Measurements from ENCODE around the gene DSCAM.
"Not testable (repeated sequence)": the region's sequence is repeated elsewhere in the genome, so short reads cannot be mapped to it uniquely, and the experiment has no call there.

DSCAM gene

DNA sequence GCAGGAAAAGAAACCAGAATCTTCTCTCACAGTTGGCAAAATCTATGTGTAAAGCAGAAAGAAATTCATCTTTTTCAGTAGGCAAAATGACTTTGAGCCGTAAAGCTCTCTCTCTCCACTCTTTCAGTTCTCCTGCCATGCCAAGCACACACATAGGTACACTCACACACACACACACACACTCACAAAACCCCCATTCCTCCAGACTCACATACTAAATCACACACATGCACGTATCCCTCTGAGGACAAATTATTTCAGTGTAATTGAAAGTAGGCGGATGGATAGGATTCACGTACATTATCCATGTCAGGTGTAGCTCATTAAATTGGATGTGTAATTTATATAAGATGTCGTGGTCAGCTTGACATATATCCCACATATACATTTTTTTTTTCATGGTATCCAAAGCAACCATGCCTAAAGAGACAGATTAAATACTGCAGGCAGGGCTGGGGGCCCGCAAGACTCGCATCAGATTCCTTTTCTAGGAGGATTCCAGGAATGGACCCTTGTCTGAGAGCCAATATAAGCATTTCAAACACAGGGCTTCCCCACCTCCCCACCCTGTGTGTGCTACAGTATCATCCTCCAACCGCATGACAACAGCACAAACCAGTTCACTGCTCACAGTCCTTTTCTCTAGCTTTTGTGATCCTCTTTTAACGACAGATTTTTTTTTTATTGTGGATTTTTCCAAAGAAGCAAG lies 658.9 kb downstream of the DSCAM start:
- H3K4me1 ChIP-seq (ENCODE audit: control insufficient read depth in 1 of 2, insufficient read depth in 2 of 2, low read length in 2 of 2), result no peaks in the 10 kb centered on the region
- H3K27ac ChIP-seq (ENCODE audit: low read depth, low read length), result no peak overlapping the region
- no peaks in the 10 kb centered on the region for H3K36me3 ChIP-seq (ENCODE audit: control insufficient read depth in 1 of 2, insufficient read depth in 2 of 2, low read length in 2 of 2)
- H3K27me3 ChIP-seq (ENCODE audit: control insufficient read depth in 1 of 2, insufficient read depth in 2 of 2, low read length in 2 of 2), result no peaks in the 10 kb centered on the region
- no peak overlapping the region for H3K9ac ChIP-seq (ENCODE audit: low read depth in 1 of 2, low read length in 2 of 2)
- H3K4me3 ChIP-seq (ENCODE audit: low read depth in 1 of 2, low read length in 2 of 2), result no peak overlapping the region
- H3K9me3 ChIP-seq (ENCODE audit: control insufficient read depth in 1 of 2, low read length in 2 of 2), result no peaks in the 10 kb centered on the region

DNA sequence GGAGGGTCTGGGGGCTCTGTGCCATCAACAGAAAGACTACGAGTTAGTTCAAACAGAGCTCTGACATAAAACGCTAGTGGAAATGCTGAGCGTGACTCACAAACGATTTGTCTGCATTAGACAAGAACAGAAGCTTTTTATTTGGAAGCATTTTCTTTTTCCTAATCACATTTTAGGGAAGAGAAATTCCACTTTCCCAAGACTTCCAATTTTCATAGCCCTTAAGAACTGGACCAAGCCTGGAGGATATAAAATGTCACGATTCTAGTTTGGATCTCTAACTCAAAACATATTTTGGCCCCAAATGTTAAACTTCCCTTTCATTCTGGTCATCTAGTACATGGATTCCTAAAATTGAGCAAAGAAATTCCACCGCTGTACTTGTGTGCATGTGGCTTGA lies 659.7 kb downstream of the DSCAM start:
- Histone ChIP-seq H3K4me1 (ENCODE audit: control insufficient read depth in 1 of 2, insufficient read depth in 2 of 2, low read length in 2 of 2) (no peaks in the 10 kb centered on the region), H3K27me3 (ENCODE audit: control insufficient read depth in 1 of 2, insufficient read depth in 2 of 2, low read length in 2 of 2) (no peaks in the 10 kb centered on the region), H3K36me3 (ENCODE audit: control insufficient read depth in 1 of 2, insufficient read depth in 2 of 2, low read length in 2 of 2) (no peaks in the 10 kb centered on the region), H3K9me3 (ENCODE audit: control insufficient read depth in 1 of 2, low read length in 2 of 2) (peaks cover 0 to 2% of the 10 kb centered on the region in 2 donors), H3K4me3 (ENCODE audit: low read depth in 1 of 2, low read length in 2 of 2) (no peak overlapping the region), H3K9ac (ENCODE audit: low read depth in 1 of 2, low read length in 2 of 2) (no peak overlapping the region), H3K27ac (ENCODE audit: low read depth, low read length) (no peak overlapping the region)

DNA sequence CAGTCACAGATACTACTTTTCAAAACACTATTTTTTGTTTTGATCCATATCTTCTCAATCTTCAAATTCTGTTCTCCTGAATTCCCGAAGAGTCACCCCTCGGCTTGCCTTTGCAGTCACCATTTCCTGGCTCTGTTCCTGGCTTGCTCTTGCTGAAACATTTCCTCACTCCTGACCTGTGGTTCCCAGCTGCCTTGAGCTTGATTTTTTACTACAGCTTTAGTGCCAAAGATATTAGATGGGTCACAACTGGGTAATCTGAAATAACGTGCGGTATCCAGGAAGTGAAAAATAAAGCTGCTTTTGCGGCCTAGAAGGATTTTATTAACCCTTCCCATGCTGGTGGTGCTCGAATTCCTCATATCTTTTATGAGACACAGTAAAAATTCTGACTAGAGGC lies 660.9 kb downstream of the DSCAM start:
- Histone ChIP-seq H3K36me3 (ENCODE audit: control insufficient read depth in 1 of 2, insufficient read depth in 2 of 2, low read length in 2 of 2) (no peaks in the 10 kb centered on the region), H3K4me1 (ENCODE audit: control insufficient read depth in 1 of 2, insufficient read depth in 2 of 2, low read length in 2 of 2) (no peaks in the 10 kb centered on the region), H3K9me3 (ENCODE audit: control insufficient read depth in 1 of 2, low read length in 2 of 2) (peaks cover 4 to 5% of the 10 kb centered on the region in 2 donors), H3K9ac (ENCODE audit: low read depth in 1 of 2, low read length in 2 of 2) (no peak overlapping the region), H3K4me3 (ENCODE audit: low read depth in 1 of 2, low read length in 2 of 2) (no peak overlapping the region), H3K27ac (ENCODE audit: low read depth, low read length) (no peak overlapping the region), H3K27me3 (ENCODE audit: control insufficient read depth in 1 of 2, insufficient read depth in 2 of 2, low read length in 2 of 2) (no peaks in the 10 kb centered on the region)

- no peaks in the 10 kb centered on the region for H3K36me3 ChIP-seq (ENCODE audit: control insufficient read depth in 1 of 2, insufficient read depth in 2 of 2, low read length in 2 of 2)
- no peak overlapping the region for H3K27ac ChIP-seq (ENCODE audit: low read depth, low read length)
- H3K9me3 ChIP-seq (ENCODE audit: control insufficient read depth in 1 of 2, low read length in 2 of 2), result peaks cover 7 to 8% of the 10 kb centered on the region in 2 donors
- no peak overlapping the region for H3K9ac ChIP-seq (ENCODE audit: low read depth in 1 of 2, low read length in 2 of 2)
- no peaks in the 10 kb centered on the region for H3K27me3 ChIP-seq (ENCODE audit: control insufficient read depth in 1 of 2, insufficient read depth in 2 of 2, low read length in 2 of 2)
- no peak overlapping the region for H3K4me3 ChIP-seq (ENCODE audit: low read depth in 1 of 2, low read length in 2 of 2)
- no peaks in the 10 kb centered on the region for H3K4me1 ChIP-seq (ENCODE audit: control insufficient read depth in 1 of 2, insufficient read depth in 2 of 2, low read length in 2 of 2)
Measured at GRCh38 chr21:40185208-40185607, 661.8 kb downstream of the DSCAM start.

DNA sequence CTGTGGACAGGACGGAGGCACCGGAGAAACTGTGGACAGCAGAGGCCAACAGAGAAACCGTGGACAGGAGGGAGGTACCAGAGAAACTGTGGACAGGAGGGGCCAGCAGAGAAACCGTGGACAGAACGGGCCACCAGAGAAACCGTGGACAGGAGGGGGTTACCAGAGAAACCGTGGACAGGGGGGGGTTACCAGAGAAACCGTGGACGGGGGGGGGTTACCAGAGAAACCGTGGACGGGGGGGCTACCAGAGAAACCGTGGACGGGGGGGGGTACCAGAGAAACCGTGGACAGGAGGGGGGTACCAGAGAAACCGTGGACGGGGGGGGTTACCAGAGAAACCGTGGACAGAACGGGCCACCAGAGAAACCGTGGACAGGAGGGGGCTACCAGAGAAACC lies 664.5 kb downstream of the DSCAM start:
- not testable (repeated sequence) for H3K4me1 ChIP-seq (ENCODE audit: control insufficient read depth in 1 of 2, insufficient read depth in 2 of 2, low read length in 2 of 2); H3K27me3 ChIP-seq (ENCODE audit: control insufficient read depth in 1 of 2, insufficient read depth in 2 of 2, low read length in 2 of 2); H3K9ac ChIP-seq (ENCODE audit: low read depth in 1 of 2, low read length in 2 of 2); H3K36me3 ChIP-seq (ENCODE audit: control insufficient read depth in 1 of 2, insufficient read depth in 2 of 2, low read length in 2 of 2); H3K27ac ChIP-seq (ENCODE audit: low read depth, low read length); H3K9me3 ChIP-seq (ENCODE audit: control insufficient read depth in 1 of 2, low read length in 2 of 2); H3K4me3 ChIP-seq (ENCODE audit: low read depth in 1 of 2, low read length in 2 of 2)

GRCh38 chr21:40179166-40179565 lies 667.8 kb downstream of the DSCAM start:
- no peak overlapping the region for H3K4me3 ChIP-seq (ENCODE audit: low read depth in 1 of 2, low read length in 2 of 2)
- no peak overlapping the region for H3K27ac ChIP-seq (ENCODE audit: low read depth, low read length)
- H3K9me3 ChIP-seq (ENCODE audit: control insufficient read depth in 1 of 2, low read length in 2 of 2), result peaks cover 7 to 8% of the 10 kb centered on the region in 2 donors
- H3K9ac ChIP-seq (ENCODE audit: low read depth in 1 of 2, low read length in 2 of 2), result no peak overlapping the region
- H3K27me3 ChIP-seq (ENCODE audit: control insufficient read depth in 1 of 2, insufficient read depth in 2 of 2, low read length in 2 of 2), result no peaks in the 10 kb centered on the region
- H3K36me3 ChIP-seq (ENCODE audit: control insufficient read depth in 1 of 2, insufficient read depth in 2 of 2, low read length in 2 of 2), result no peaks in the 10 kb centered on the region
- no peaks in the 10 kb centered on the region for H3K4me1 ChIP-seq (ENCODE audit: control insufficient read depth in 1 of 2, insufficient read depth in 2 of 2, low read length in 2 of 2)

GRCh38 chr21:40178726-40179125 lies 668.2 kb downstream of the DSCAM start:
- no peaks in the 10 kb centered on the region for H3K4me1 ChIP-seq (ENCODE audit: control insufficient read depth in 1 of 2, insufficient read depth in 2 of 2, low read length in 2 of 2)
- no peaks in the 10 kb centered on the region for H3K36me3 ChIP-seq (ENCODE audit: control insufficient read depth in 1 of 2, insufficient read depth in 2 of 2, low read length in 2 of 2)
- H3K4me3 ChIP-seq (ENCODE audit: low read depth in 1 of 2, low read length in 2 of 2), result no peak overlapping the region
- peaks cover 7 to 8% of the 10 kb centered on the region in 2 donors for H3K9me3 ChIP-seq (ENCODE audit: control insufficient read depth in 1 of 2, low read length in 2 of 2)
- H3K9ac ChIP-seq (ENCODE audit: low read depth in 1 of 2, low read length in 2 of 2), result no peak overlapping the region
- H3K27me3 ChIP-seq (ENCODE audit: control insufficient read depth in 1 of 2, insufficient read depth in 2 of 2, low read length in 2 of 2), result no peaks in the 10 kb centered on the region
- no peak overlapping the region for H3K27ac ChIP-seq (ENCODE audit: low read depth, low read length)

DNA sequence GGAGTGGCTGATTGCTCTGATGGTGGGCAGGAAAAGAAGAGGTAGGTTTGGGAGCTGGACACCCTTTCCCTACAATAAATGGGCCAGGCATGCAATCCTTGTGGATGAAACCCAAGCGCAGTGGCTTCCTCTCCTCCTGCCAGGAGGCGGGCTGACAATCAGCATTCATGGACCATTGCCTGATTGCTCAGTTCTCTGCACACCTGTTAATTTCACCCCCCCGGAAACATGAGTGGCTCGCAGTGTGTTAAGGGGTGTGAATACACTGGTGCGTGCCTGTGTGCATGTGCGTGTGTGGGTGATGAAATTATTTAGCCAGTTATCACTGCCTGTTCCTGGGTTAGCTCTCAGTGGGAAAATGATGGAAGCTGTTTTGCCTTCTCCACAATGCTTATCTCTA lies 669.0 kb downstream of the DSCAM start:
- no peak overlapping the region for H3K9ac ChIP-seq (ENCODE audit: low read depth in 1 of 2, low read length in 2 of 2)
- no peaks in the 10 kb centered on the region for H3K27me3 ChIP-seq (ENCODE audit: control insufficient read depth in 1 of 2, insufficient read depth in 2 of 2, low read length in 2 of 2)
- no peaks in the 10 kb centered on the region for H3K4me1 ChIP-seq (ENCODE audit: control insufficient read depth in 1 of 2, insufficient read depth in 2 of 2, low read length in 2 of 2)

GRCh38 chr21:40176724-40177123 lies 670.2 kb downstream of the DSCAM start:
- no peaks in the 10 kb centered on the region for H3K36me3 ChIP-seq (ENCODE audit: control insufficient read depth in 1 of 2, insufficient read depth in 2 of 2, low read length in 2 of 2)
- no peaks in the 10 kb centered on the region for H3K4me1 ChIP-seq (ENCODE audit: control insufficient read depth in 1 of 2, insufficient read depth in 2 of 2, low read length in 2 of 2)
- no peak overlapping the region for H3K4me3 ChIP-seq (ENCODE audit: low read depth in 1 of 2, low read length in 2 of 2)
- no peak overlapping the region for H3K9ac ChIP-seq (ENCODE audit: low read depth in 1 of 2, low read length in 2 of 2)
- no peaks in the 10 kb centered on the region for H3K27me3 ChIP-seq (ENCODE audit: control insufficient read depth in 1 of 2, insufficient read depth in 2 of 2, low read length in 2 of 2)
- no peak overlapping the region for H3K27ac ChIP-seq (ENCODE audit: low read depth, low read length)
- peaks cover 3 to 5% of the 10 kb centered on the region in 2 donors for H3K9me3 ChIP-seq (ENCODE audit: control insufficient read depth in 1 of 2, low read length in 2 of 2)

More for the DNA sequence above, 669.0 kb downstream of the DSCAM start:
- Histone ChIP-seq H3K27ac (ENCODE audit: low read depth, low read length) (no peak overlapping the region), H3K9me3 (ENCODE audit: control insufficient read depth in 1 of 2, low read length in 2 of 2) (peaks cover 7 to 8% of the 10 kb centered on the region in 2 donors), H3K4me3 (ENCODE audit: low read depth in 1 of 2, low read length in 2 of 2) (no peak overlapping the region), H3K36me3 (ENCODE audit: control insufficient read depth in 1 of 2, insufficient read depth in 2 of 2, low read length in 2 of 2) (no peaks in the 10 kb centered on the region)

DNA sequence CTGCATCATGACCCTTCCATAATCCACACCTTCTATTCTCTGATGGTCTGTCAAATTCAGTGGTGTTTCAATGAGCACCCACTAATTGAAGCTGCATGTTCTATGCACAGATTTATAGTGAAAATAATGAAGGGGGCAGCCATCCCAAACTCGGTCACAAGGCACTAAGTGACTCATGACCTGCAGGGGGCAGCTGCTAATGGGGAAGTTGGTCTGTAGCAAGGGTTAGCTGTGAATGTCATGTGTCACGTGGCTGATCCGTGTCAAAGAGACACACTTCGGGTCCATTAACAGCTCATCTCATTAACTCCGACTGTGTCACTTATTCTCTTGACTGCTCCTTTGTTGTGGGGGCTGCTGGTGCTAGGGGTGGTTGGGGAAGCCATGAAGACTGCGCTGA lies 673.1 kb downstream of the DSCAM start:
- Histone ChIP-seq H3K4me1 (ENCODE audit: control insufficient read depth in 1 of 2, insufficient read depth in 2 of 2, low read length in 2 of 2) (no peaks in the 10 kb centered on the region), H3K27ac (ENCODE audit: low read depth, low read length) (no peak overlapping the region), H3K27me3 (ENCODE audit: control insufficient read depth in 1 of 2, insufficient read depth in 2 of 2, low read length in 2 of 2) (no peaks in the 10 kb centered on the region), H3K4me3 (ENCODE audit: low read depth in 1 of 2, low read length in 2 of 2) (no peak overlapping the region), H3K9ac (ENCODE audit: low read depth in 1 of 2, low read length in 2 of 2) (no peak overlapping the region), H3K9me3 (ENCODE audit: control insufficient read depth in 1 of 2, low read length in 2 of 2) (no peaks in the 10 kb centered on the region), H3K36me3 (ENCODE audit: control insufficient read depth in 1 of 2, insufficient read depth in 2 of 2, low read length in 2 of 2) (no peaks in the 10 kb centered on the region)

Data from duodenal mucosa (tissue), 2 donors.